GM18873 (cell line): ENCODE results near the gene GRK7.

ENCODE experiments used
- ATAC-seq: cut with Tn5 transposase; IDR thresholded peaks from one replicate; pipeline ENCODE4 v1.9.1; 2021; ENCODE audit warnings: mild to moderate bottlenecking, moderate library complexity, moderate number of reproducible peaks; ENCODE audit not compliant: unreplicated experiment, low FRiP score

Gene GRK7, protein sequence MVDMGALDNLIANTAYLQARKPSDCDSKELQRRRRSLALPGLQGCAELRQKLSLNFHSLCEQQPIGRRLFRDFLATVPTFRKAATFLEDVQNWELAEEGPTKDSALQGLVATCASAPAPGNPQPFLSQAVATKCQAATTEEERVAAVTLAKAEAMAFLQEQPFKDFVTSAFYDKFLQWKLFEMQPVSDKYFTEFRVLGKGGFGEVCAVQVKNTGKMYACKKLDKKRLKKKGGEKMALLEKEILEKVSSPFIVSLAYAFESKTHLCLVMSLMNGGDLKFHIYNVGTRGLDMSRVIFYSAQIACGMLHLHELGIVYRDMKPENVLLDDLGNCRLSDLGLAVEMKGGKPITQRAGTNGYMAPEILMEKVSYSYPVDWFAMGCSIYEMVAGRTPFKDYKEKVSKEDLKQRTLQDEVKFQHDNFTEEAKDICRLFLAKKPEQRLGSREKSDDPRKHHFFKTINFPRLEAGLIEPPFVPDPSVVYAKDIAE (N-terminal part only)

DNA sequence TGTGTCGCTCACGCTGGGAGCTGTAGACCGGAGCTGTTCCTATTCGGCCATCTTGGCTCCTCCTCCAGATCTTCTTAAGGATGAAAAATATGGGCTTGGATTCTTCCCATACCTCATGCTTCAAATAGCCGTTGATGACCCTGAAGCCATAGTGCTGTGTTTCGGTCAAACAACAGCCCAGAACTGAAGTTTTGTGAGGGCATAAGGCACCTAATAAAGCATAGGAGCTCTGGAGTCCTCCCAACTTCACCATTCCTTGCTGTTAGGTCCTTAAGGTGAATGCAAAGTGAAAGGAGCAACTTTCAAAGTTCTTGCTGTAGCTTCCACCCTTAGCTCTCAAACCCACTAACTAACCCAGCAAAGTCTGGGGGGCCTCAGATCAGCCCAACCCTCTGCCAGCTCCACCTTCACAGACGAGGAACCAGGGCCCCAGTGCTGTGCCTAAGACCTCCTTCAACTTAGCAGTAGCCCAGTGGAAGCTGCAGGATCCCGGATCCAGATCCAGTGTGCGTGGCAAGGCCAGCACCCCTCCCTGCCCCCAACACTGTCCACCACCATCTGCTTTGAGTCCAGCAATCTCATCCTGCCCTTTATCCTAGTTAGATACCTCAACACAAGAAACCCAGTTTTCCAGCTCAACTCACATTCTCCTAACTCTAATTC lies at the start of gene GRK7:
Gene GRK7 (plus strand): TSS at position 321 of the 663 bp plus-strand sequence. CDS start 14,877 bp downstream, outside the sequence.
- ATAC-seq: no peak

DNA sequence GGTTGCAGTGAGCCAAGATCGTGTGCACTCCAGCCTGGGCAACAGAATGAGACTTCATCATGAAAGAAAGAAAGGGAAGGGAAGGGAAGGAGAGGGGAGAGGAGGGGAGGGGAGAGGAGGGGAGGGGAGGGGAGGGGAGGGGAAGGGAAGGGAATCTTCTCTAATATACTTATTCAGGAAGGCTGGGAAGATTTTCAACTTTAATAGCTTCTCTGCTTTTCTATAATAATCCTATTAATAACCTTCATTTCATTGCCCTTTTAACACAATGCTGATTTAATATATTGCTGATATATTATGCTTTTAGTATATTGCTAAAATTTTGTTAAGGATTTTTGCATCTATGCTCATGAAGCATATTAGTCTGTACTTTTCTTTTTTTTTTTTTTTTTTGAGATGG lies 48.5 kb upstream of the GRK7 start:
- ATAC-seq: no peak

DNA sequence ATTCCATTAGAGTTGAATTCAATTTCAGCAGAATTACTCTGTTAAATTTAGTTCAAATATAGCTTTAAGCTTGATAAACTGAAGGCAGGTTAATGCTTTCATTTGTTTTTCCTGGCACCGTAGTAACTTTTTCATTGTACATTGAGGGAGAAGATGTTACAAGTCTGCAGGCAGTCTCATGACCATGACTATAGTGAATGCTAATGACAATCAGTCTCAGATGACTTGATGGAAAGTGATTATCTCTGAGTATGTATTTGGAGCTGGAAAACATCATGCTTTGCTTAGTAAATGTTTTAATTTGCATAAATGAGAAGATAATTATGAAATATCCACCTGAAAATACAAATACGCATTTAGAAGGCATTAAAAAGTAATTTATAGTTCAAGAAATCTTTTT lies 41.1 kb upstream of the GRK7 start:
- no peak for ATAC-seq

DNA sequence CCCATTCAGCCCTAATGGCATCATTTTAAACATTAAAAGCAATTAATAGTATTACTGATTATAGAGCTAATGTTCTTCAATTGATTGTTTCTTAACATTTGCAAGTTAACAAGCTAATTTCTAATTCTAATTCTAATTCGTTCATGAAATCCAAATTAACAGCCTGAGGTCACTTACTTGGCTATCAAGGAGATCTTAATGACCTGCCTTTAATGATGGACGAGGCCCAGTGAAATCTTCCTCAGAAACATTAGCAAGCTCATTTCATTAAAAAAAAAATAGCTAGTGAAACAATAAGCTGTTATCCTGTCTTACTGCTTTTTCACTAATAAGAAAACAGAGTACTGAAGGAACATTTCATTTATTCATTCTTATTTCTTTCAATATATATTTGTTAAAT lies 40.6 kb upstream of the GRK7 start:
- no peak for ATAC-seq

DNA sequence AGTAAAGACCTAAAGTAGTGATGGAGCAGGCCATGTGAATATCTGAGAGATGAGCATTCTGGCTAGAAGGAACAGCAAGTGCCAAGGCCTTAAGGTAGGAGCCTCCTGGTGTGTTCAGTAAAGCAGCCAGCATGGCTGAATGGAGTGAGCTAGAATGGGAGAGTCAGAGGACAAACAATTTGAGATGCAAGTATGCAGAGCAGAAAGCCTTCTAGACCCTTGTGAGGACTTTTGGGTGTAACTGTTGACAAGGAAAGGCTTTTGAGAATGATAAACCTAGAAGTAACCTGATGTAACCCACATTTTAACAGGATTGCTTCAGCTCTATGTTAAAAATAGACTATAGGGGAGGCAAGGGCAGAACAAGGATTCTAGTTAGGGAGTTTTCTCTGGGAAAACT lies 40.0 kb upstream of the GRK7 start:
- ATAC-seq: no peak

DNA sequence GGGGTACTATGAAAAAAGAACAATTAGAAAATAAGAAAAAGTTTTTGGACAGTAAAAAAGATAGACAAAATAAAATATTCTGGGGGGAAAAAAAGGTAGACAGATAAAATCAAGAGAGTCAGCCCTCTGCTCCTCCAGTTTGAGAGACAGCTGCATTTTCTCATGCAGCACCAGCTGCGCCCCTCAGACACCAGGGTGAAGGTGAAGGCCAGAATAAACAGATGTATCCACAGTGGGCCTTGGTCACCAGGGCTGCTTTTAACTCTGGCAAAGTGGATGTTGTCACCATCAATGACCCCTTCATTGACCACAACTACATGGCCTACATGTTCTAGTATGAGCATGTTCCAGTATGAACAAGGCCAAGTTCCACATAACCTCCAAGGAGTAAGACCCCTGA lies 39.0 kb upstream of the GRK7 start:
- no peak for ATAC-seq

DNA sequence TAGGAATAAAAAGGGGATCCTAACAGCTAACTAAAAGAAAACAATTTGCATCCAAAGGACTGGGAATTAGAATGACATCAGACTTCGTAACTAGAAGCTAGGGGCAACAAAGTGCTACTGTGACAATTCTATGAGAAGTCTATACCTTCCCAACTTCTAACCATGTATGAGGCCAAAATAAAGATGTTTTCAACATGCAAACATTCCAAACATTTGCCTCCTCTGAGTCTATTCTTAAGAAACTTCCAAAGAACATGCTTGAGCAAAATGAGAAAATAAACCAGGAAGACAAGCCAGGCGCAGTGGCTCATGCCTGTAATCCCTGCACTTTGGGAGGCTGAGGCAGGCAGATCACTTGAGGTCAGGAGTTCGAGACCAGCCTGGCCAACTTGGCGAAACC lies 38.2 kb upstream of the GRK7 start:
- ATAC-seq: no peak

DNA sequence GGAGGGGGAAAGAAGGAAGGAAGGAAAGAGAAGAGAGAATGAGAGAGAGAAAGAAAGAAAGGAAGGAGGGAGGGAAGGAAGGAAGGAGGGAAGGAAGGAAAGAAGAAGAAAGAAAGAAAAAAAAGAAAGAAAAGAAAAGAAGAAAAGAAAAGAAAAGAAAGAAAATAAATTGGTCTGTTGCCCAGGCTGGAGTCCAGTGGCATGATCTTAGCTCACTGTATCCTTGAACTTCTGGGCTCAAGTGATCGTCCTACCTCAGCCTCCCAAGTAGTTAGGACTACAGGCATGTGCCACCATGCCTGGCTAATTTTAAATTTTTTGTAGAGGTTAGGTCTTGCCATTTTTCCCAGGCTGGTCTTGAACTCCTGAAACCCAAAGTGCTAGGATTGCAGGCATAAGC lies 36.7 kb upstream of the GRK7 start:
- no peak for ATAC-seq

DNA sequence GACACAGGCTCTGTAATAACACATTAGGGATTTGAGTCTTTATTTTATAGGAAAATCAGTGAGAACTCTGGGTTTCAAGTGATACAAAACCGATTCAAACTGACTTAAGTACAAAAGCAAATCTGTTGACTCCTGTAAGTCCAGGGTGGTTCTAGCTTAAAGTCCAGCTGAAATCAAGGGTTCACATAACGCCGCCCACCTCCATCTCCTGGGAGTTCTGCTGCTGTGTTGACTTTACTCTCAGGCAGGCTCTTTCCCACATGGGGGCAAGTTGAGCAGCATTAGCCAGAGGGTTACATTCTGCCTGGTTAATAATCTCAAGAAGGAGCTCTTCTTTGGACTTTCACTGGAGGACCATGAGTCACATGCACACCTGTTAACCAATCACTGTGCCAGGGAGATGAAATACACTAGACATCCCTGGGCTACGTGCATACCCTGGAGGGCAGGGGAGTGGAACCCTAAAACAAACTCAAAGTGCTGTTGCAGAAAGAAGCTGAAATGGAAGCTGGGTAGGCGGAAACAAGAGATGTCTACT lies 34.8 kb upstream of the GRK7 start:
- ATAC-seq: no peak

DNA sequence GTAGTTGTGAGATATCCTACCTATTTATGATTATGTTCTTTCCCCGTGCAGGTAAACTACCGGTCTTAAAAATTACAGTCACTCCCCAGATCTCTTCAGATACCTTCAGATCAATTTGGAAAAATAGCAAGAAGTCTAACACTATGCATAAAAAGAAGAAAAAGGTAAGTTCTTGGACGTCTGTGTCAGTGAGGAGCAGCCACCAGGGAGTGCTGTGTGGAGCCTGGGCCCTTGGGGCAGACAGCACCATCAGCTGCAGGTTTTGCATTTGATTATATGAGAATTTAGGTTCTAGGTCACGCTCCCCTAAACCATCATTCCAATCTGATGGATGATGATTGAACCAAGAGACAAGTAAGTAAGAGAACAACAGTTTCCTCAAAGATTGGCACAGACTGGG lies 34.0 kb upstream of the GRK7 start:
- no peak for ATAC-seq

DNA sequence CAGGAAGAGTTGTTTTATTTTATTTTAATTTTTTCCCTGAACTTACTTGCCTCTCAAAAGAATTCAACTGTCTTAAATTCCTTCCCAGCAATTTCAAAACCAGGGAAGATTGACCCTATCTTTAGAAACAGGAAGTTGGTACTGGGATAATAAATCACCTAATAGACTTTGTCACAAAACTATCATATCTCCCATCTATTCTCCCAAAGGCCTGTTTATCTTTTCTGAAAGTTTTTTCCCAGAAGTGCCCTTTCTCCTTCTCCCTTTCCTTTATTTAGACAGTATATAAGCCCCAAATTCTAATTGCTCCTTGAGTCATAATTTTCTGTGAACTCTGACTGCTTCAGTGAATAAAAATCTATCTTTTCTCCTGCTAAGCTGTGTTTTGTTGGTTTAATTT lies 28.0 kb upstream of the GRK7 start:
- ATAC-seq: no peak

DNA sequence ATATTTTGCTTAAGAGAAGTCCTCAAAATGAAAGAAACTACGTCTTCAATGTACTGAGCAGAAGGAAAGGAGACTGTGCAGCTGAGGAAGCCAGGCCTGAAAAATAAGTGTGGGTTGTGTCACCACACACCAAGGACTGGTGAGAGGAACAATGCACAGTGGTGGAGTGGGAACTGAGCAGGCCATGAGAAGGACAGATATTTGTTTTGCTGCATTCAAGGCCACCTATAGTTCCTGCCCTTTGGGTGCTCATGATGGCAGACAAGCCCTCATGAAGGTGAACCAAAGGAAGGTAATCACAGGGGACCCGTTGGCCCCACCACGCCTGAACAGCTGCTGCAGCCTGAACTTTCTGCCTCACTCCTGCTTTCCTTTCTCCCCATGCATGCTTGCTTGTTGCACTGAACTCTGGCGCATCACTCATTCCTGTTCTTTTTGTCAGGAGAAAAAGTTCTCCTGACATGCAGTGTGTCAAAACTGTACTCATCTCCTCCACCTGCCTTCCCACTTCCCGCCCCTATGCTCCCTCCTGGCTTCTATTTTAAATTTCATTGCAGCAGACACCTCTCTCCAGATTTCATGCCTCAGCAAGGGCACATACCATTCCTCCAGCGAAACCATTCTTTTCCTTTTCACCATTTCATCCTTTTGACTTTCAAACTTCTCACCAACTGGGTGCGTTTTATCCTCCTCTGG lies 27.3 kb upstream of the GRK7 start:
- ATAC-seq: no peak

DNA sequence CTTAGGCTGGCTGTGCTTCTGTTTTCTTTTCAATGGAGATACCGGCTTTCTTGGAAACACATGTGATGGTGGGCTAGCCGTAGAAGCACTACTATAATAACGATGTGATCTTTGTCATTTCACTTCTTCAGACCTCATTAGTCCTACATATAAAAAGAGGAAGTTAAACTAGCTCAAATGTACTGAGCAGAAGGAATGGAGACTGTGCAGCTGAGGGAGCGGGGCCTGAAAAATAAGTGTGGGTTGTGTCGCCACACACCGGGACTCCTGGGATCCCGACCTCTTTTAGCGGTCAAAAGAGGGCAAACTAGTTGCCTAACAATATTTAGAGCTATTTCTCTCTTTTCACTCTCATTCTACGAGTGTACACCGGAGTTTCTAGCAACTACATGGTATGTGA lies 26.1 kb upstream of the GRK7 start:
- no peak for ATAC-seq

DNA sequence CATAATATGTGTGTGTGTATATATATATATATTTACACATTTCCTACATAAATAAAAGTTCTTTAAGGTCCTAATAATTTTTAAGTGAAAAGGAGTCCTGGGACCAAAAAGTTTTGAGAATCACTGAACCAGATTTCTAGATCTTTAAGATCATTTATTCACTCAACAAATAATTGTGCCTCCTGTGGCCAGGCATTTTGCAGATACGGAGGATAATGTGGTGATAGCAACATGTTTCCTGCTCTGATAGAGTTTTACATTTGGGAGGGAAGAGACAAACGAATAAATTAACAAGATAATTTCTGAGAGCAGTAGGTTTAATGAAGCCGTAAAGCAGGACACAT lies 25.6 kb upstream of the GRK7 start:
- no peak for ATAC-seq

DNA sequence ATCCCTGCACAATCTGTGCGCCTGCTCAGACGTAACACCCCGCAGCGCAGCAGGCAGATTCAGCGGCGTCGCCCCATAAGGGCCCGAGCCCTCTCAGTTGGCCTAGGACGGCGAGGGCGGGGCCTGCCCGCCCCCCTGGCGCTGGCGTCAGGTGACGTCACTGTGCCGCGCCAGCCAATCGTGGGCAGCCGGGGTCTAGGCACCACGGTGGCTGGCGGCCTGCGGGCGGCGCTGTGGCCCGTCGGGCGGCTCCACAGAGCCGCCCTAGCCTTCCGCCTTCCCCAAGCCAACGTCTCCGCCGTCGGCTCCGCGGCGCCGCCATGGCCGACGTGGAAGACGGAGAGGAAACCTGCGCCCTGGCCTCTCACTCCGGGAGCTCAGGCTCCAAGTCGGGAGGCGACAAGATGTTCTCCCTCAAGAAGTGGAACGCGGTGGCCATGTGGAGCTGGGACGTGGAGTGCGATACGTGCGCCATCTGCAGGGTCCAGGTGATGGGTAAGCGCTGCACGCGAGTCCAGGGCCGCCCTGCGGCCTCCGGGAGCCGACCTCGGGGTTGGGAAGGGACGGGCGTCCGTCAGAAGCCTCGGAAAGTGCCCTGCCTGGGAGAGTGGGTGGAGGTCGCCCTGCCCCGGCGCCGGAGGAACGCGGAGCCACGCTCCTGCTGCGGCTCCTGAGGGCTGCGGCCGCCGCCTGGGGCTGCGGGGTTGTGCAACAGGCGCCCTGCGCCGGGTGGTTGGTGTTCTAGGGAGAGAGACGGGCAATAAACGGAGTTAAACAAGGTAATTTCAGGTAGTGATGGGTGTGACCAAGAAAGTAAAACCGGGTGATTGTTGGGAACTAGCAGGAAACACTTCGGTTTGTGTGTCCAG lies 25.0 kb upstream of the GRK7 start, which contains the start of gene RNF7:
Gene RNF7 (plus strand): TSS at position 277 of the 869 bp plus-strand sequence. CDS start 44 bp downstream, at position 321.
- ATAC-seq: peak; percentile 90

DNA sequence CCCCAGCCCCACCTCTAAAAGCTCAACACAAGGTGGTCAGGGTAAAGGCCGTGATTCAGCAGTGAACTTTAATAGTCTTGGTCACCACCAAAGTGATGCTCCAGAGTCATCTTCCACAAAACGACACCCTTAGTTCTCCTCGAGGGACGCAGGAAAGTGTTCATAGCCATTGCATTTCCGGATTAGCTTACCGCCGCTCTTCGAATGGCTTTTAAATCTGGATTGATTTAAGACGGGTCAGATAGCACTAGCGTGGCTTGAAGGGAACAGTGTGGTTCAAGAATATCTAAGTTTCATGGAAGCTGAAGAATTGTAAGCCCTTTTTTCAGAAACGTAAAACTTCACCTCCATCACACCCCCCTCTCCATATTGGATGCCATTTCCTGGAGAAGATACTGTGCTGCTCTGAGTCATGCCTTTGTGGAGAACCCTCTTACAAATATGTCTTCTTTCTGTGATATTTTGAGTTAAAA lies 24.3 kb upstream of the GRK7 start:
- ATAC-seq: no peak

DNA sequence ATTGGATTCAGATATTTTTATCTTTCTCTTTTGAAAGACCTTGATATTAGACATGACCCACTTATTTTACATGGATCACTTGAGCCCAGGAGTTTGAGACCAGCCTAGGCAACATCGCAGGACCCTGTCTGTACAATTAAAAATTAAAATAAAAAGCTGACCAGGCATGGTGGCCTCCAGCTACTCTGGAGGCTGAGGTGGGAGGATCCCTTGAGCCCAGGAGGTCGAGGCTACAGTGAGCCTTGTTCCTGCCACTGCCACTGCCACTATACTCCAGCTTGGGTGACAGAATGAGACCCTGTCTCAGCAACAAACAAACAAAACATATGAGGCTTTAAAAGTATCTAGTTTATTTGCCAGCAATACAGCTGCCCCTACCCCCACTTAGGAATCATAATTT lies 23.5 kb upstream of the GRK7 start:
- ATAC-seq: no peak

DNA sequence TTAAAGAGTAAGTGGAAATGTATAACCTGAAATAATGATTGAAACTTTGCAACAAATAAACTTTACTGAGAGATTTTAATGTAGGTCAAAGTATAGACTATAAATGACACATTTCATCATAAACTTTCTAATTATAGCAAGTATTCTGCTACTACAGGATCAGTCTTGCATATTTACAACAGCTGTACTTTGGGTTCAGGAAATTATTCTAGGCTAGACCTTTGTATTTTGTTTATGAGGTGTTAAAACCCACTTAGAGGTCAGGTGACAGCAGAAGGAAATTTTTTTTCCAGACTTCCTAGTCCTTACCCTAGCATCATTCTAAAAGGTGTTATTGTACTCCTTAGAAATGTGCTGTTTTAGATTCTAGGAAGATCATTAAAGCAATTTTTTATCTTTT lies 22.9 kb upstream of the GRK7 start:
- ATAC-seq: no peak

DNA sequence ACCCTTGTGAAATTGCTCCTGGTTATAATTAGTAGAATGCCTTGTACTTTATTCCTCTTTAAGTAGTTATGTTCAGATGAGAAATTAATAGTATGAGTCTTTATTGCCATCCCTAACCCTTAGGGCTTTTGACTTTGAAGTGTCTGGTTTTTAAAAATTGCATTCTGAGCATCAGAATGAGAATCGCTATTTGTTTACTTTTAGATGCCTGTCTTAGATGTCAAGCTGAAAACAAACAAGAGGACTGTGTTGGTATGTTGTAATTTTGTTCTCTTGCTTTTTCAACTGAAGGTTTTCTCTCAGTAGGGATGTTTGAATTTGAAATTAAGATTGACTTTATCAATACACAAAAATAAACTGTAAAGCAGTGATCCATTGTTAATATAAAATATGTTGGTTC lies 19.9 kb upstream of the GRK7 start:
- ATAC-seq: no peak

DNA sequence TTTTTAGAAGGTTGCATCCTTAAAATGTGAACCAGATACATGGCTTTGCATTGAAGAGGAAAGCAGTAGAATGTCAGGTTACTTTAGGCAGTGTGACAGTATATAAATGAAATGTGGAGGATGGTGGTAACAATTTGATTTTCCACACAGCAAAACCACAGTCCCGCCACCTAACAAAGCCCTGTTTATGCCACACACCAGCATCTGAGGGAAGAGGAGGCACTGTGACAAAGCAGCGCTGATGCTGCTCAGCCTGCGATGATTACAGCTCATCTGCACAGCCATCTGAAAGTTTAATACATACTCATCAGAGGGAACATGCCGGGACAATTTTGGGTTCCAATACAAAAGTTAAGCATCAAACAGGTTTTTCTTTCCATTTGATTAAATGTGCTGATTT lies 16.2 kb upstream of the GRK7 start:
- ATAC-seq: no peak
